H1 (cell line): ENCODE results near the gene NDUFAF8. TPM values are rescaled to one million over a fixed set of nuclear protein-coding genes. Genes with fewer than 3 reads are reported as not detected.

Source experiments
- CTCF ChIA-PET: fragments of 300-600 bp; sonication (Branson Sonifier 250); formaldehyde crosslinking; loops from one replicate; lab custom pipeline; 2021; ENCODE audit not compliant: partially characterized antibody; lab: Charles Lee
- POLR2A ChIA-PET: fragments of 300-600 bp; sonication (Branson Sonifier 250); formaldehyde crosslinking; loops from one replicate; lab custom pipeline; 2021; ENCODE audit warnings: inconsistent platforms; ENCODE audit not compliant: partially characterized antibody; lab: Charles Lee
- DNase-seq, 2 experiments: peaks; one replicate each; pipeline versions ENCODE4 v3.0.0 to v3.0.0-alpha.2; 2010 to 2022; ENCODE audit warnings: low spot score in 2 of 2, low read depth in 1 of 2, mixed read lengths in 1 of 2
- FAIRE-seq: peaks from 2 replicates; lab custom pipeline; 2011; peaks lifted over from hg19 to GRCh38; lab: Jason Lieb, UNC
- H2AFZ ChIP-seq: 2 replicates; pipeline ENCODE4 v1.8.1; 2012; ENCODE audit warnings: low read length, inconsistent platforms
- H2AK5ac ChIP-seq: 2 replicates; pipeline ENCODE4 v1.6.1; 2013; ENCODE audit warnings: low read depth, low read length
- H2BK120ac ChIP-seq: replicated peaks from 2 replicates; pipeline ENCODE3; 2013; ENCODE audit warnings: low read depth, low read length, inconsistent platforms
- H2BK12ac ChIP-seq: 2 replicates; pipeline ENCODE4 v1.6.1; 2013; ENCODE audit warnings: low read depth, low read length
- H2BK15ac ChIP-seq: 2 replicates; pipeline ENCODE4 v1.6.1; 2013; ENCODE audit warnings: low read length
- H2BK20ac ChIP-seq: 2 replicates; pipeline ENCODE4 v1.6.1; 2013; ENCODE audit warnings: low read length
- H2BK5ac ChIP-seq: 2 replicates; pipeline ENCODE4 v1.6.1; 2013; ENCODE audit warnings: low read depth, low read length
- H3K14ac ChIP-seq: 2 replicates; pipeline ENCODE4 v1.6.1; 2013; ENCODE audit warnings: inconsistent platforms; ENCODE audit not compliant: insufficient read length
- H3K18ac ChIP-seq: 2 replicates; pipeline ENCODE4 v1.6.1; 2013; ENCODE audit warnings: low read length; ENCODE audit errors: extremely low read depth
- H3K23ac ChIP-seq: 2 replicates; pipeline ENCODE4 v1.6.1; 2013; ENCODE audit warnings: inconsistent platforms; ENCODE audit not compliant: insufficient read length
- H3K23me2 ChIP-seq: 2 replicates; pipeline ENCODE4 v1.6.1; 2013; ENCODE audit warnings: low read depth, low read length
- H3K27ac ChIP-seq: 2 replicates; pipeline ENCODE4 v1.6.1; 2011; ENCODE audit warnings: low read depth, low read length, inconsistent platforms
- H3K27me3 ChIP-seq, 4 experiments: replicated peaks in 1 of 4; 1 replicate in 1 of 4; 2 replicates in 3 of 4; pipeline versions ENCODE4 v1.6.1 to v1.8.1; 2011 to 2013; ENCODE audit warnings: low read length in 3 of 4, mild to moderate bottlenecking in 3 of 4, inconsistent platforms in 2 of 4, mixed read lengths in 2 of 4, moderate library complexity in 1 of 4; ENCODE audit not compliant: control insufficient read depth in 3 of 4, insufficient read depth in 3 of 4; ENCODE audit errors: extremely low read depth in 1 of 4
- H3K36me3 ChIP-seq, 4 experiments: 2 replicates each; pipeline versions ENCODE4 v1.6.1 to v1.8.1; 2011 to 2013; ENCODE audit warnings: mild to moderate bottlenecking in 4 of 4, low read length in 3 of 4, moderate library complexity in 2 of 4, control low read depth in 1 of 4, inconsistent platforms in 1 of 4; ENCODE audit not compliant: insufficient read depth in 4 of 4, control insufficient read depth in 2 of 4
- H3K4ac ChIP-seq: replicated peaks from 2 replicates; pipeline ENCODE3; 2013; ENCODE audit warnings: low read length, low read depth, mixed read lengths, inconsistent platforms; ENCODE audit not compliant: insufficient read length
- H3K4me1 ChIP-seq, 4 experiments: replicated peaks in 1 of 4; 1 replicate in 1 of 4; 2 replicates in 3 of 4; pipeline versions ENCODE4 v1.6.1 to v1.8.1; 2011 to 2013; ENCODE audit warnings: low read length in 3 of 4, inconsistent platforms in 2 of 4, mixed read lengths in 1 of 4; ENCODE audit not compliant: insufficient read depth in 4 of 4, control insufficient read depth in 3 of 4
- H3K4me2 ChIP-seq, 2 experiments: 2 replicates each; pipeline versions ENCODE4 v1.6.1 to v1.8.1; 2011 to 2013; ENCODE audit warnings: low read depth in 2 of 2, low read length in 2 of 2, control low read depth in 1 of 2, inconsistent platforms in 1 of 2, mild to moderate bottlenecking in 1 of 2; ENCODE audit not compliant: insufficient read depth in 1 of 2
- H3K4me3 ChIP-seq, 4 experiments: fragments of 200-600, 300-600 bp in 1 of 4; sonication (generic), shearing (Covaris generic), sonication (Bioruptor Twin) in 1 of 4; 2 replicates each; pipeline versions ENCODE4 v1.5.1 to v1.8.1; 2011 to 2016; ENCODE audit warnings: low read length in 4 of 4, low read depth in 3 of 4, control low read depth in 2 of 4, inconsistent platforms in 2 of 4, mild to moderate bottlenecking in 2 of 4, mixed read lengths in 1 of 4, moderate library complexity in 1 of 4; ENCODE audit not compliant: insufficient read depth in 2 of 4; ENCODE audit errors: extremely low read depth in 1 of 4
- H3K56ac ChIP-seq: replicated peaks from 2 replicates; pipeline ENCODE3; 2013; ENCODE audit warnings: low read depth, mild to moderate bottlenecking, mixed read lengths, low read length, inconsistent platforms; ENCODE audit not compliant: insufficient read length
- H3K79me1 ChIP-seq: 2 replicates; pipeline ENCODE4 v1.6.1; 2013; ENCODE audit warnings: low read depth, low read length, control low read depth
- H3K79me2 ChIP-seq, 2 experiments: 2 replicates each; pipeline versions ENCODE4 v1.6.1 to v1.8.1; 2012 to 2013; ENCODE audit warnings: low read length in 2 of 2, mild to moderate bottlenecking in 2 of 2, inconsistent platforms in 1 of 2; ENCODE audit not compliant: insufficient read depth in 2 of 2, control insufficient read depth in 1 of 2
- H3K9ac ChIP-seq, 4 experiments: replicated peaks in 1 of 4; 1 replicate in 1 of 4; 2 replicates in 3 of 4; pipeline versions ENCODE4 v1.6.1 to v1.8.1; 2011 to 2013; ENCODE audit warnings: low read depth in 3 of 4, low read length in 3 of 4, control low read depth in 2 of 4, mild to moderate bottlenecking in 2 of 4, moderate library complexity in 2 of 4, inconsistent platforms in 1 of 4; ENCODE audit errors: extremely low read depth in 1 of 4
- H3K9me3 ChIP-seq, 2 experiments: 2 replicates each; pipeline versions ENCODE4 v1.6.1 to v1.8.1; 2012 to 2013; ENCODE audit warnings: mild to moderate bottlenecking in 2 of 2, moderate library complexity in 2 of 2, control low read depth in 1 of 2, inconsistent platforms in 1 of 2, low read depth in 1 of 2, low read length in 1 of 2, mixed read lengths in 1 of 2; ENCODE audit not compliant: insufficient read depth in 2 of 2
- H4K20me1 ChIP-seq, 2 experiments: replicated peaks in 1 of 2; 2 replicates each; pipeline versions ENCODE3 to v1.8.1; 2011 to 2013; ENCODE audit warnings: inconsistent platforms in 2 of 2, low read length in 2 of 2, mild to moderate bottlenecking in 1 of 2; ENCODE audit not compliant: insufficient read depth in 2 of 2, control insufficient read depth in 1 of 2
- H4K5ac ChIP-seq: 2 replicates; pipeline ENCODE4 v1.6.1; 2013; ENCODE audit warnings: low read length, low read depth, mixed read lengths, inconsistent platforms; ENCODE audit not compliant: insufficient read length
- H4K8ac ChIP-seq: 2 replicates; pipeline ENCODE4 v1.8.0; 2013; ENCODE audit warnings: mild to moderate bottlenecking, moderate library complexity, low read length, inconsistent platforms; ENCODE audit not compliant: insufficient read depth; ENCODE audit errors: extremely low read depth
- H4K91ac ChIP-seq: replicated peaks from 2 replicates; pipeline ENCODE3; 2013; ENCODE audit warnings: low read length, mixed read lengths, inconsistent platforms; ENCODE audit not compliant: insufficient read length
- RNF2 ChIP-seq: fragments of 200-900, 300-1000 bp; sonication (generic); IDR thresholded peaks from 2 replicates; pipeline ENCODE4 v1.7.1; 2016; ENCODE audit warnings: borderline replicate concordance, low read depth, mild to moderate bottlenecking, antibody characterized with exemption, low read length; ENCODE audit not compliant: poor library complexity, severe bottlenecking; ENCODE audit errors: missing control alignments
- SIN3A ChIP-seq, 2 experiments: IDR thresholded peaks in 1 of 2; conservative IDR thresholded peaks in 1 of 2; 2 replicates each; pipeline ENCODE4 v1.6.1; 2011 to 2012; ENCODE audit warnings: low read length in 2 of 2, improper control_type of control experiment in 1 of 2, low read depth in 1 of 2, mild to moderate bottlenecking in 1 of 2
- ZNF274 ChIP-seq: IDR thresholded peaks from 2 replicates; pipeline ENCODE4 v1.7.0; 2012; ENCODE audit warnings: low read length, borderline replicate concordance; ENCODE audit errors: extremely low read depth
- WGBS, 2 experiments: shearing (Covaris generic) in 1 of 2; methylation state at CpG; one replicate each; pipeline versions ENCODE4 v1.1.6 to v1.1.7; 2013 to 2015; ENCODE audit warnings: low lambda C conversion rate in 2 of 2, mixed read lengths in 2 of 2, inconsistent platforms in 1 of 2, low coverage in 1 of 2, missing lambda C conversion rate in 1 of 2; ENCODE audit not compliant: insufficient replicate concordance in 2 of 2, insufficient coverage in 1 of 2, insufficient read length in 1 of 2; ENCODE audit errors: extremely low coverage in 1 of 2, missing lambda C conversion rate in 1 of 2; 5-methylcytosine and 5-hydroxymethylcytosine counted together
- polyA plus RNA-seq, 7 experiments: library from polyadenylated mRNA; depleted of rRNA in 3 of 7; stranded (reverse) in 5 of 7; unstranded in 2 of 7; fragments of >200 nt in 5 of 7; fragments of 200-250 nt in 2 of 7; gene quantifications; 1 replicate in 5 of 7; 2 replicates in 1 of 7; 4 replicates in 1 of 7; pipeline versions ENCODE4 v1.2.1 to v1.2.3, GENCODE V29; 2011 to 2013; ENCODE audit warnings: missing spikeins in 2 of 7, mixed read lengths in 2 of 7
- total RNA-seq: library from RNA; stranded (reverse); fragmentation: NEBNext Ultra II Directional; extraction: Animal tissue kit (Norgen Biotek cat#: 25700); gene quantifications from 2 replicates; pipeline ENCODE4 v1.2.1, GENCODE V29; 2021

NDUFAF8 gene
- total and polyA plus RNA-seq, 2 of the 8 experiments (the other 6 are each of a cell fraction or from before 2014, with no cell fraction given): 48.9 to 91.1 TPM

DNA sequence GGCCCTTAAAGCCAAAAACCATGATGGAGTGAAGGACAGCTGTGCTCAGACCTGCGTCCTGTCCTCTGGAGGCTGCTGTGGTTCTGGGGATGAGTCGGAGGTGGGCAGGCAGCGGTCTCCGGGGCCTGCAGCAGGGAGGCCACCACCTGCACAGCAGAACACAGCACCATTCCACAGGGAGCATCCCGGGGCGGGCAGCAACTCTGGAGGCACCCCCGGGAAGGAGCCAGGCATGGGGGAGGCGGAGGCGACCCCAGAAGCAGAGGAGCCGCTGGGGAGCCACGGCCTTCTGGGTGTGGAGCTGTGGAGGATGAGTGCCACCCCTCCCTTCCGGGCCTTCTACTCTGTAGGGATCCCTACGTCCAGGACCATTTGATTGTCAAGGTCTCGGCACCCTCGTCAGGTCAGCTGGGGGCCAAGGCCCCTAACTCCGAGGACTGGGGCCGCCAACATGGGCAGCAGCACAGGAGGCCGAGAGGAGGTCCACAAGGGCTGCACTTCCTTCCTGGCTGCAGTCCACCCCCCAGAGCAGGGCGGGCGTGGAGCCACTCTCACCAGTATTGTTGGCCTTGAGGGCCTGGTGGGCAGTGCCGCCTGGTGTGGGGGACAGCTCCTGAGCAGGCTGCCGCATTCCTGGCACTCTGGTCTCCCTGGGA is 40.2 kb upstream of the NDUFAF8 start:
- Histone ChIP-seq H3K27ac (no peak overlapping the region), H3K4me2 (no peak overlapping the region), H4K5ac (no peak overlapping the region), H3K14ac (no peak overlapping the region), H2AK5ac (no peak overlapping the region), H2BK20ac (no peak overlapping the region), H3K4me3 (no peak overlapping the region), H2BK15ac (no peak overlapping the region), H2BK12ac (no peak overlapping the region), H4K8ac (no peak overlapping the region), H3K27me3 (no peaks in the 10 kb centered on the region), H4K91ac (no peak overlapping the region), H3K9me3 (no peaks in the 10 kb centered on the region), H3K56ac (no peak overlapping the region), H3K18ac (no peak overlapping the region), H2BK5ac (no peak overlapping the region), H3K23ac (no peak overlapping the region), H2BK120ac (no peak overlapping the region), H4K20me1 (peaks cover 0 to 5% of the 10 kb centered on the region in 2 experiments), H3K36me3 (peaks cover 2 to 23% (median 5%) of the 10 kb centered on the region in 4 experiments; a peak in 3 of 8 replicates), H2AFZ (no peak overlapping the region), H3K4me1 (no peaks in the 10 kb centered on the region; a peak in 1 of 7 replicates), H3K79me1 (no peaks in the 10 kb centered on the region), H3K79me2 (no peaks in the 10 kb centered on the region), H3K4ac (no peak overlapping the region), H3K23me2 (no peaks in the 10 kb centered on the region), H3K9ac (no peak overlapping the region)
- ChIA-PET CTCF (interaction anchor here (0.7 to 3.7 kb wide), 7 partner anchors 10 to 241 kb away, joined by 3 to 16 read pairs (median 6); no protein-coding TSS in a partner anchor), POLR2A (interaction anchor here (1.0 to 1.7 kb wide), 6 partner anchors 14 to 48 kb away, joined by 3 read pairs; partner anchors contain the start of gene CEP131)
- FAIRE-seq: no peak
- DNase-seq: no peak
- no peak for TF ChIP-seq RNF2
- TF ChIP-seq SIN3A (conservative IDR thresholded peaks at IDR 0.05 in 1 of 2, IDR thresholded peaks at IDR 0.05 in 1 of 2; ENCODE audit: low read depth in 1 of 2, low read length in 2 of 2): no peak
- TF ChIP-seq ZNF274: no peak
- WGBS, 2 experiments: 96% methylated on average over 19 of the region's 22 CpGs; no CpG with 5 or more reads in 1 of the 2 experiments
